H1 (cell line): ENCODE measurements around the gene GLP1R.

Experiments used
- ATF3 ChIP-seq: IDR thresholded peaks from 2 replicates; pipeline ENCODE4 v1.6.1; 2011; ENCODE audit warnings: low read depth, mild to moderate bottlenecking, low read length; ENCODE audit not compliant: insufficient read depth
- CTCF ChIP-seq, 3 experiments: IDR thresholded peaks; 1 replicate in 2 of 3; 2 replicates in 1 of 3; pipeline versions ENCODE4 v1.5.1 to v1.6.1; 2011; ENCODE audit warnings: low read length in 3 of 3, mild to moderate bottlenecking in 3 of 3, inconsistent platforms in 2 of 3, low read depth in 1 of 3, moderate library complexity in 1 of 3; ENCODE audit not compliant: insufficient read depth in 1 of 3; ENCODE audit errors: control extremely low read depth in 1 of 3
- HDAC2 ChIP-seq, 2 experiments: fragments of 300-600 bp in 1 of 2; sonication (generic) in 1 of 2; IDR thresholded peaks; 2 replicates each; pipeline ENCODE4 v1.6.1; 2011 to 2012; ENCODE audit warnings: low read depth in 2 of 2, low read length in 2 of 2, mild to moderate bottlenecking in 2 of 2, moderate library complexity in 2 of 2, borderline replicate concordance in 1 of 2, inconsistent platforms in 1 of 2
- JUND ChIP-seq: IDR thresholded peaks from 2 replicates; pipeline ENCODE4 v1.6.1; 2011; ENCODE audit warnings: mild to moderate bottlenecking, improper control_type of control experiment, low read length
- RAD21 ChIP-seq, 2 experiments: IDR thresholded peaks in 1 of 2; conservative IDR thresholded peaks in 1 of 2; 2 replicates each; pipeline ENCODE4 v1.6.1; 2011; ENCODE audit warnings: low read depth in 2 of 2, low read length in 2 of 2, improper control_type of control experiment in 1 of 2, inconsistent platforms in 1 of 2, mild to moderate bottlenecking in 1 of 2, moderate library complexity in 1 of 2
- SRF ChIP-seq: IDR thresholded peaks from 2 replicates; pipeline ENCODE4 v1.6.1; 2011; ENCODE audit warnings: mild to moderate bottlenecking, low read depth, low read length, moderate library complexity
- TF ChIP-seq, protein P1 (sequence below): fragments of 300-600 bp; sonication (generic); IDR thresholded peaks from 2 replicates; pipeline ENCODE4 v1.7.1; 2012; ENCODE audit warnings: low read length, moderate library complexity, mild to moderate bottlenecking, inconsistent platforms; ENCODE audit not compliant: insufficient replicate concordance
- TF ChIP-seq, protein P2 (sequence below): IDR thresholded peaks from 2 replicates; pipeline ENCODE4 v1.6.1; 2011; ENCODE audit warnings: low read length, improper control_type of control experiment

DNA sequence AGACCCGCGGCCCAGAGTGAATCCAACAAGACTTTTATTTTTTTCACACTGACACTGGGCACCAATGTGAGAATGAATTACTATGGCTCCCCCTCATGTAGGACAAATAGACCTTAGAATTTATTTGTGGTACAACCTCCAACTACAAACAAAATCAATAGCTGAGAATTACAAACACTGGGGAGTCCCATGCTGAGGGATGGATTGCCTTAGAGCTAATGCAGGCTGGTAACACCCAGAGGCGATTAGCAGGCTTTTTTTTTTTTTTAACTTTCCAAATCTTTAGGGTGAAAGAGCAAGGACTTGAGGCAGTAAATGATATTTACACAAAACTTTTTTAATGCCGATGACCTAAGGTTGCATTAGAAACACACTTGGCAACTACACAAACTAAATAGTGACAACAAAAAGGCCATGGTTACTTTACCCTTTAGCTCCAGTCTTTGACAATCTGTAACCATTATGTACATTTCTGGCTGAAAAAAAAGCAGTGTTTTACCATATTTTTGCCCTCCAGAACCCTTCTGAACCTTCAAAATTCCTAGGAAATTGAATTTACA is 44.6 kb downstream of the GLP1R start:
- TF ChIP-seq JUND: no peak
- no peak for TF ChIP-seq SRF
- no peak for TF ChIP-seq CTCF (IDR thresholded peaks at IDR 0.05; ENCODE audit: control extremely low read depth in 1 of 3, insufficient read depth in 1 of 3, low read depth in 1 of 3, low read length in 3 of 3)
- TF ChIP-seq, protein P1, sequence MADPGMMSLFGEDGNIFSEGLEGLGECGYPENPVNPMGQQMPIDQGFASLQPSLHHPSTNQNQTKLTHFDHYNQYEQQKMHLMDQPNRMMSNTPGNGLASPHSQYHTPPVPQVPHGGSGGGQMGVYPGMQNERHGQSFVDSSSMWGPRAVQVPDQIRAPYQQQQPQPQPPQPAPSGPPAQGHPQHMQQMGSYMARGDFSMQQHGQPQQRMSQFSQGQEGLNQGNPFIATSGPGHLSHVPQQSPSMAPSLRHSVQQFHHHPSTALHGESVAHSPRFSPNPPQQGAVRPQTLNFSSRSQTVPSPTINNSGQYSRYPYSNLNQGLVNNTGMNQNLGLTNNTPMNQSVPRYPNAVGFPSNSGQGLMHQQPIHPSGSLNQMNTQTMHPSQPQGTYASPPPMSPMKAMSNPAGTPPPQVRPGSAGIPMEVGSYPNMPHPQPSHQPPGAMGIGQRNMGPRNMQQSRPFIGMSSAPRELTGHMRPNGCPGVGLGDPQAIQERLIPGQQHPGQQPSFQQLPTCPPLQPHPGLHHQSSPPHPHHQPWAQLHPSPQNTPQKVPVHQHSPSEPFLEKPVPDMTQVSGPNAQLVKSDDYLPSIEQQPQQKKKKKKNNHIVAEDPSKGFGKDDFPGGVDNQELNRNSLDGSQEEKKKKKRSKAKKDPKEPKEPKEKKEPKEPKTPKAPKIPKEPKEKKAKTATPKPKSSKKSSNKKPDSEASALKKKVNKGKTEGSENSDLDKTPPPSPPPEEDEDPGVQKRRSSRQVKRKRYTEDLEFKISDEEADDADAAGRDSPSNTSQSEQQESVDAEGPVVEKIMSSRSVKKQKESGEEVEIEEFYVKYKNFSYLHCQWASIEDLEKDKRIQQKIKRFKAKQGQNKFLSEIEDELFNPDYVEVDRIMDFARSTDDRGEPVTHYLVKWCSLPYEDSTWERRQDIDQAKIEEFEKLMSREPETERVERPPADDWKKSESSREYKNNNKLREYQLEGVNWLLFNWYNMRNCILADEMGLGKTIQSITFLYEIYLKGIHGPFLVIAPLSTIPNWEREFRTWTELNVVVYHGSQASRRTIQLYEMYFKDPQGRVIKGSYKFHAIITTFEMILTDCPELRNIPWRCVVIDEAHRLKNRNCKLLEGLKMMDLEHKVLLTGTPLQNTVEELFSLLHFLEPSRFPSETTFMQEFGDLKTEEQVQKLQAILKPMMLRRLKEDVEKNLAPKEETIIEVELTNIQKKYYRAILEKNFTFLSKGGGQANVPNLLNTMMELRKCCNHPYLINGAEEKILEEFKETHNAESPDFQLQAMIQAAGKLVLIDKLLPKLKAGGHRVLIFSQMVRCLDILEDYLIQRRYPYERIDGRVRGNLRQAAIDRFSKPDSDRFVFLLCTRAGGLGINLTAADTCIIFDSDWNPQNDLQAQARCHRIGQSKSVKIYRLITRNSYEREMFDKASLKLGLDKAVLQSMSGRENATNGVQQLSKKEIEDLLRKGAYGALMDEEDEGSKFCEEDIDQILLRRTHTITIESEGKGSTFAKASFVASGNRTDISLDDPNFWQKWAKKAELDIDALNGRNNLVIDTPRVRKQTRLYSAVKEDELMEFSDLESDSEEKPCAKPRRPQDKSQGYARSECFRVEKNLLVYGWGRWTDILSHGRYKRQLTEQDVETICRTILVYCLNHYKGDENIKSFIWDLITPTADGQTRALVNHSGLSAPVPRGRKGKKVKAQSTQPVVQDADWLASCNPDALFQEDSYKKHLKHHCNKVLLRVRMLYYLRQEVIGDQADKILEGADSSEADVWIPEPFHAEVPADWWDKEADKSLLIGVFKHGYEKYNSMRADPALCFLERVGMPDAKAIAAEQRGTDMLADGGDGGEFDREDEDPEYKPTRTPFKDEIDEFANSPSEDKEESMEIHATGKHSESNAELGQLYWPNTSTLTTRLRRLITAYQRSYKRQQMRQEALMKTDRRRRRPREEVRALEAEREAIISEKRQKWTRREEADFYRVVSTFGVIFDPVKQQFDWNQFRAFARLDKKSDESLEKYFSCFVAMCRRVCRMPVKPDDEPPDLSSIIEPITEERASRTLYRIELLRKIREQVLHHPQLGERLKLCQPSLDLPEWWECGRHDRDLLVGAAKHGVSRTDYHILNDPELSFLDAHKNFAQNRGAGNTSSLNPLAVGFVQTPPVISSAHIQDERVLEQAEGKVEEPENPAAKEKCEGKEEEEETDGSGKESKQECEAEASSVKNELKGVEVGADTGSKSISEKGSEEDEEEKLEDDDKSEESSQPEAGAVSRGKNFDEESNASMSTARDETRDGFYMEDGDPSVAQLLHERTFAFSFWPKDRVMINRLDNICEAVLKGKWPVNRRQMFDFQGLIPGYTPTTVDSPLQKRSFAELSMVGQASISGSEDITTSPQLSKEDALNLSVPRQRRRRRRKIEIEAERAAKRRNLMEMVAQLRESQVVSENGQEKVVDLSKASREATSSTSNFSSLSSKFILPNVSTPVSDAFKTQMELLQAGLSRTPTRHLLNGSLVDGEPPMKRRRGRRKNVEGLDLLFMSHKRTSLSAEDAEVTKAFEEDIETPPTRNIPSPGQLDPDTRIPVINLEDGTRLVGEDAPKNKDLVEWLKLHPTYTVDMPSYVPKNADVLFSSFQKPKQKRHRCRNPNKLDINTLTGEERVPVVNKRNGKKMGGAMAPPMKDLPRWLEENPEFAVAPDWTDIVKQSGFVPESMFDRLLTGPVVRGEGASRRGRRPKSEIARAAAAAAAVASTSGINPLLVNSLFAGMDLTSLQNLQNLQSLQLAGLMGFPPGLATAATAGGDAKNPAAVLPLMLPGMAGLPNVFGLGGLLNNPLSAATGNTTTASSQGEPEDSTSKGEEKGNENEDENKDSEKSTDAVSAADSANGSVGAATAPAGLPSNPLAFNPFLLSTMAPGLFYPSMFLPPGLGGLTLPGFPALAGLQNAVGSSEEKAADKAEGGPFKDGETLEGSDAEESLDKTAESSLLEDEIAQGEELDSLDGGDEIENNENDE: no peak
- TF ChIP-seq RAD21 (IDR thresholded peaks at IDR 0.05 in 1 of 2, conservative IDR thresholded peaks at IDR 0.05 in 1 of 2; ENCODE audit: low read depth in 2 of 2, low read length in 2 of 2): no peak
- no peak for TF ChIP-seq HDAC2 (IDR thresholded peaks at IDR 0.05; ENCODE audit: borderline replicate concordance in 1 of 2, low read depth in 2 of 2, low read length in 2 of 2)
- TF ChIP-seq, protein P2, sequence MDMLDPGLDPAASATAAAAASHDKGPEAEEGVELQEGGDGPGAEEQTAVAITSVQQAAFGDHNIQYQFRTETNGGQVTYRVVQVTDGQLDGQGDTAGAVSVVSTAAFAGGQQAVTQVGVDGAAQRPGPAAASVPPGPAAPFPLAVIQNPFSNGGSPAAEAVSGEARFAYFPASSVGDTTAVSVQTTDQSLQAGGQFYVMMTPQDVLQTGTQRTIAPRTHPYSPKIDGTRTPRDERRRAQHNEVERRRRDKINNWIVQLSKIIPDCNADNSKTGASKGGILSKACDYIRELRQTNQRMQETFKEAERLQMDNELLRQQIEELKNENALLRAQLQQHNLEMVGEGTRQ: no peak
- no peak for TF ChIP-seq ATF3
